ENCODE data around the gene RBMX2.

RBMX2 gene

GRCh38 chrX:130446974-130447373 lies 45.2 kb downstream of the RBMX2 start:
- no peak for DNase-seq (ENCODE audit: low spot score)

Measured in cerebellar cortex (tissue), 1 donor.